NT2/D1 (cell line): ENCODE measurements around the gene CYP1A1.
"Not testable (repeated sequence)": the region's sequence is repeated elsewhere in the genome, so short reads cannot be mapped to it uniquely, and the experiment has no call there.

Experiments used
- DNase-seq: peaks from one replicate; pipeline ENCODE4 v3.0.0-alpha.2; 2011; ENCODE audit warnings: low read depth, low spot score
- H3K27me3 ChIP-seq: 2 replicates; pipeline ENCODE4 v1.6.0; 2011; ENCODE audit warnings: mild to moderate bottlenecking; ENCODE audit not compliant: insufficient read length, insufficient read depth
- H3K36me3 ChIP-seq: 2 replicates; pipeline ENCODE4 v1.6.1; 2011; ENCODE audit warnings: mild to moderate bottlenecking, low read length, mixed read lengths; ENCODE audit not compliant: insufficient read depth, insufficient read length
- H3K4me1 ChIP-seq: 2 replicates; pipeline ENCODE4 v1.5.1; 2011; ENCODE audit not compliant: insufficient read depth, insufficient read length
- H3K4me3 ChIP-seq: 2 replicates; pipeline ENCODE4 v1.5.1; 2011; ENCODE audit warnings: low read depth; ENCODE audit not compliant: insufficient read length
- H3K9ac ChIP-seq: 2 replicates; pipeline ENCODE4 v1.6.0; 2011; ENCODE audit warnings: low read depth; ENCODE audit not compliant: insufficient read length
- H3K9me3 ChIP-seq: 2 replicates; pipeline ENCODE4 v1.5.1; 2011; ENCODE audit warnings: mild to moderate bottlenecking, low read length; ENCODE audit not compliant: insufficient read depth
- SUZ12 ChIP-seq: IDR thresholded peaks from 2 replicates; pipeline ENCODE4 v1.6.1; 2011; ENCODE audit not compliant: insufficient read length, insufficient read depth; ENCODE audit errors: extremely low read depth
- YY1 ChIP-seq: IDR thresholded peaks from 2 replicates; pipeline ENCODE4 v1.6.1; 2011; ENCODE audit not compliant: insufficient read length, insufficient read depth
- ZNF274 ChIP-seq: IDR thresholded peaks from 2 replicates; pipeline ENCODE4 v1.6.1; 2011; ENCODE audit warnings: mild to moderate bottlenecking, low read depth, low read length

CYP1A1 gene

GRCh38 chr15:74752011-74752410 lies 26.7 kb upstream of the CYP1A1 start:
- TF ChIP-seq ZNF274 (no peak), SUZ12 (no peak), YY1 (no peak)

GRCh38 chr15:74750751-74751150 lies 25.4 kb upstream of the CYP1A1 start:
- H3K4me1 ChIP-seq = peaks cover 11% of the 10 kb centered on the region
- no peaks in the 10 kb centered on the region for H3K9me3 ChIP-seq
- no peak overlapping the region for H3K9ac ChIP-seq
- peaks cover 11% of the 10 kb centered on the region for H3K27me3 ChIP-seq
- H3K4me3 ChIP-seq = no peak overlapping the region
- no peak for DNase-seq
- no peaks in the 10 kb centered on the region for H3K36me3 ChIP-seq
- TF ChIP-seq SUZ12 (no peak), YY1 (no peak), ZNF274 (no peak)

More at GRCh38 chr15:74752011-74752410, 26.7 kb upstream of the CYP1A1 start:
- Histone ChIP-seq H3K4me3 (no peak overlapping the region), H3K9me3 (no peaks in the 10 kb centered on the region), H3K36me3 (no peaks in the 10 kb centered on the region), H3K27me3 (peaks cover 11% of the 10 kb centered on the region), H3K4me1 (peaks cover 11% of the 10 kb centered on the region), H3K9ac (no peak overlapping the region)
- no peak for DNase-seq

GRCh38 chr15:74749832-74750231 lies 24.5 kb upstream of the CYP1A1 start:
- TF ChIP-seq ZNF274 = no peak
- no peak for TF ChIP-seq SUZ12
- Histone ChIP-seq H3K27me3 (peaks cover 11% of the 10 kb centered on the region), H3K9me3 (no peaks in the 10 kb centered on the region), H3K4me3 (no peak overlapping the region), H3K36me3 (no peaks in the 10 kb centered on the region), H3K4me1 (peaks cover 10% of the 10 kb centered on the region), H3K9ac (no peak overlapping the region)
- no peak for DNase-seq

GRCh38 chr15:74748322-74748946 lies 23.1 kb upstream of the CYP1A1 start, which contains the start of gene CYP1A2:
Gene CYP1A2 (plus strand): TSS chr15:74748845. CDS start chr15:74749739, 894 bp downstream.
- Histone ChIP-seq H3K27me3 (peaks cover 11% of the 10 kb centered on the region), H3K9me3 (no peaks in the 10 kb centered on the region)

GRCh38 chr15:74746389-74746788 lies 21.1 kb upstream of the CYP1A1 start:
- peaks cover 5% of the 10 kb centered on the region for H3K4me1 ChIP-seq
- no peak for DNase-seq
- no peaks in the 10 kb centered on the region for H3K36me3 ChIP-seq
- H3K9me3 ChIP-seq = peaks cover 11% of the 10 kb centered on the region; the same call in 1 of the 2 replicates
- no peak overlapping the region for H3K9ac ChIP-seq
- peaks cover 11% of the 10 kb centered on the region for H3K27me3 ChIP-seq
- TF ChIP-seq YY1 (no peak), SUZ12 (no peak), ZNF274 (no peak)
- H3K4me3 ChIP-seq = no peak overlapping the region

More at GRCh38 chr15:74748322-74748946, 23.1 kb upstream of the CYP1A1 start, which contains the start of gene CYP1A2:
- Histone ChIP-seq H3K36me3 (no peaks in the 10 kb centered on the region), H3K4me1 (peaks cover 7% of the 10 kb centered on the region), H3K4me3 (no peak within 1 kb of the TSS), H3K9ac (no peak within 1 kb of the TSS)
- no peak for TF ChIP-seq YY1
- no peak for TF ChIP-seq ZNF274
- TF ChIP-seq SUZ12 = no peak
- no peak for DNase-seq

GRCh38 chr15:74742422-74742821 lies 17.1 kb upstream of the CYP1A1 start:
- Histone ChIP-seq H3K9ac (no peak overlapping the region), H3K9me3 (peaks cover 15% of the 10 kb centered on the region; the same call in 1 of the 2 replicates), H3K4me3 (no peak overlapping the region), H3K4me1 (no peaks in the 10 kb centered on the region), H3K36me3 (no peaks in the 10 kb centered on the region), H3K27me3 (no peaks in the 10 kb centered on the region)
- DNase-seq = no peak
- no peak for TF ChIP-seq SUZ12
- TF ChIP-seq ZNF274 = no peak
- TF ChIP-seq YY1 = no peak

GRCh38 chr15:74738239-74738638 lies 12.9 kb upstream of the CYP1A1 start:
- peaks cover 15% of the 10 kb centered on the region; the same call in 1 of the 2 replicates for H3K9me3 ChIP-seq
- H3K4me1 ChIP-seq, DNase-seq, H3K4me3 ChIP-seq, H3K36me3 ChIP-seq, H3K27me3 ChIP-seq, H3K9ac ChIP-seq: not testable (repeated sequence)

GRCh38 chr15:74735305-74735704 lies 10.0 kb upstream of the CYP1A1 start:
- H3K9me3 ChIP-seq = peaks cover 4% of the 10 kb centered on the region; the same call in 1 of the 2 replicates
- H3K4me1 ChIP-seq = peaks cover 2% of the 10 kb centered on the region
- H3K27me3 ChIP-seq = peaks cover 18% of the 10 kb centered on the region
- no peak overlapping the region for H3K9ac ChIP-seq
- no peaks in the 10 kb centered on the region for H3K36me3 ChIP-seq
- H3K4me3 ChIP-seq = no peak overlapping the region
- TF ChIP-seq YY1 = no peak
- no peak for TF ChIP-seq SUZ12
- no peak for TF ChIP-seq ZNF274
- no peak for DNase-seq
